Measurements from ENCODE around the gene STK10. TPM values are rescaled to one million over a fixed set of nuclear protein-coding genes. Genes with fewer than 3 reads are reported as not detected.

Gene STK10
- total and polyA plus RNA-seq, 2 of the 8 experiments (the other 6 are each of a cell fraction or from before 2014, with no cell fraction given), result 10.5 to 21.4 TPM

- H2BK5ac ChIP-seq (ENCODE audit: low read depth, low read length), result no peak overlapping the region
- no peak for FAIRE-seq
- H2AK5ac ChIP-seq (ENCODE audit: low read depth, low read length), result no peak overlapping the region
- no peak overlapping the region for H2BK120ac ChIP-seq (replicated peaks; ENCODE audit: low read depth, low read length)
- no peaks in the 10 kb centered on the region for H3K23me2 ChIP-seq (ENCODE audit: low read depth, low read length)
- no peak overlapping the region for H3K56ac ChIP-seq (replicated peaks; ENCODE audit: insufficient read length, low read depth, low read length)
- H3K23ac ChIP-seq (ENCODE audit: insufficient read length), result no peak overlapping the region
- H3K4me2 ChIP-seq (ENCODE audit: insufficient read depth in 1 of 2, low read depth in 2 of 2, low read length in 2 of 2), result no peak overlapping the region
- H3K4ac ChIP-seq (replicated peaks; ENCODE audit: insufficient read length, low read depth, low read length), result no peak overlapping the region
- H4K91ac ChIP-seq (replicated peaks; ENCODE audit: insufficient read length, low read length), result no peak overlapping the region
- ChIA-PET POLR2A (ENCODE audit: partially characterized antibody) (no interaction called here), CTCF (ENCODE audit: partially characterized antibody) (interaction anchor here (1.1 kb wide), 1 partner anchor 47 kb away, joined by 3 read pairs; the partner anchor contains the start of gene STK10)
- H3K18ac ChIP-seq (ENCODE audit: extremely low read depth, low read length), result no peak overlapping the region
- no peak overlapping the region for H3K27ac ChIP-seq (ENCODE audit: low read depth, low read length)
- H3K4me1 ChIP-seq (replicated peaks in 1 of 4; ENCODE audit: control insufficient read depth in 3 of 4, insufficient read depth in 4 of 4, low read length in 3 of 4), result peaks cover 0 to 8% (median 5%) of the 10 kb centered on the region in 4 experiments; a peak in 5 of 7 replicates
- H2AFZ ChIP-seq (ENCODE audit: low read length), result no peak overlapping the region
- no peak for DNase-seq (ENCODE audit: low read depth in 1 of 2, low spot score in 2 of 2)
- H2BK20ac ChIP-seq (ENCODE audit: low read length), result no peak overlapping the region
- H4K5ac ChIP-seq (ENCODE audit: insufficient read length, low read depth, low read length), result no peak overlapping the region
- no peak overlapping the region for H3K4me3 ChIP-seq (ENCODE audit: extremely low read depth in 1 of 4, insufficient read depth in 2 of 4, low read depth in 3 of 4, low read length in 4 of 4)
- no peaks in the 10 kb centered on the region for H3K79me1 ChIP-seq (ENCODE audit: low read depth, low read length)
- no peaks in the 10 kb centered on the region for H3K27me3 ChIP-seq (replicated peaks in 1 of 4; ENCODE audit: control insufficient read depth in 3 of 4, extremely low read depth in 1 of 4, insufficient read depth in 3 of 4, low read length in 3 of 4)
- H3K79me2 ChIP-seq (ENCODE audit: control insufficient read depth in 1 of 2, insufficient read depth in 2 of 2, low read length in 2 of 2), result no peaks in the 10 kb centered on the region
- 86% methylated on average over 5 of the region's 5 CpGs; no CpG with 5 or more reads in 1 of the 2 experiments for WGBS, 2 experiments (ENCODE audit: extremely low coverage in 1 of 2, insufficient coverage in 1 of 2, insufficient read length in 1 of 2, insufficient replicate concordance in 2 of 2, low coverage in 1 of 2, low lambda C conversion rate in 2 of 2, missing lambda C conversion rate in 1 of 2)
- no peak overlapping the region for H3K14ac ChIP-seq (ENCODE audit: insufficient read length)
- H3K36me3 ChIP-seq (ENCODE audit: control insufficient read depth in 2 of 4, insufficient read depth in 4 of 4, low read length in 3 of 4), result no peaks in the 10 kb centered on the region
- TF ChIP-seq CHD2 (IDR thresholded peaks at IDR 0.05; ENCODE audit: low read length) (no peak), TBP (IDR thresholded peaks at IDR 0.05; ENCODE audit: low read depth, low read length) (no peak), BRCA1 (IDR thresholded peaks at IDR 0.05; ENCODE audit: low read depth, low read length) (no peak), SP2 (IDR thresholded peaks at IDR 0.05; ENCODE audit: low read length) (no peak), SP4 (IDR thresholded peaks at IDR 0.05; ENCODE audit: low read length) (no peak), RBBP5 (IDR thresholded peaks at IDR 0.05; ENCODE audit: borderline replicate concordance, low read depth, low read length) (no peak), MAFK (IDR thresholded peaks at IDR 0.05; ENCODE audit: low read depth, low read length) (no peak)
- H4K8ac ChIP-seq (ENCODE audit: extremely low read depth, insufficient read depth, low read length), result no peak overlapping the region
- no peak overlapping the region for H2BK15ac ChIP-seq (ENCODE audit: low read length)
- peaks cover 2 to 3% of the 10 kb centered on the region in 2 experiments for H4K20me1 ChIP-seq (replicated peaks in 1 of 2; ENCODE audit: control insufficient read depth in 1 of 2, insufficient read depth in 2 of 2, low read length in 2 of 2)
- no peaks in the 10 kb centered on the region; a peak in 1 of 4 replicates for H3K9me3 ChIP-seq (ENCODE audit: insufficient read depth in 2 of 2, low read depth in 1 of 2, low read length in 1 of 2)
- no peak overlapping the region for H2BK12ac ChIP-seq (ENCODE audit: low read depth, low read length)
- H3K9ac ChIP-seq (replicated peaks in 1 of 4; ENCODE audit: extremely low read depth in 1 of 4, low read depth in 3 of 4, low read length in 3 of 4), result no peak overlapping the region
These were observed 46.1 kb downstream of the STK10 start for GRCh38 chr5:172141949-172142319.

Measured in H1 (cell line).